Kidney epithelial cell (primary cell): Measurements from ENCODE around the gene CAMTA1. TPM values are rescaled to one million over a fixed set of nuclear protein-coding genes. Genes with fewer than 3 reads are reported as not detected.

Experiments used
- DNase-seq: peaks from one replicate; pipeline ENCODE4 v3.0.0-alpha.2; 2010; ENCODE audit warnings: low read depth
- H3K27me3 ChIP-seq: 2 replicates; pipeline ENCODE4 v1.6.0; 2011; ENCODE audit warnings: low read length; ENCODE audit not compliant: control insufficient read depth, insufficient read depth
- H3K36me3 ChIP-seq: 2 replicates; pipeline ENCODE4 v1.5.1; 2011; ENCODE audit warnings: low read length; ENCODE audit not compliant: control insufficient read depth, insufficient read depth
- H3K4me3 ChIP-seq: 2 replicates; pipeline ENCODE4 v1.5.1; 2011; ENCODE audit warnings: low read depth, mild to moderate bottlenecking, control low read depth, low read length
- total RNA-seq: library from RNA; depleted of rRNA; stranded (reverse); fragments of >200 nt; gene quantifications from 2 replicates; pipeline ENCODE4 v1.2.3, GENCODE V29; 2015
- TF ChIP-seq, protein P1 (sequence below): IDR thresholded peaks from 2 replicates; pipeline ENCODE4 v1.5.1; 2011; ENCODE audit warnings: mild to moderate bottlenecking, moderate library complexity, low read length, control low read depth, inconsistent platforms; ENCODE audit not compliant: insufficient read depth, poor library complexity, severe bottlenecking

The CAMTA1 gene
- total RNA-seq, 1 donor from 2014 or later = 76.5 TPM

DNA sequence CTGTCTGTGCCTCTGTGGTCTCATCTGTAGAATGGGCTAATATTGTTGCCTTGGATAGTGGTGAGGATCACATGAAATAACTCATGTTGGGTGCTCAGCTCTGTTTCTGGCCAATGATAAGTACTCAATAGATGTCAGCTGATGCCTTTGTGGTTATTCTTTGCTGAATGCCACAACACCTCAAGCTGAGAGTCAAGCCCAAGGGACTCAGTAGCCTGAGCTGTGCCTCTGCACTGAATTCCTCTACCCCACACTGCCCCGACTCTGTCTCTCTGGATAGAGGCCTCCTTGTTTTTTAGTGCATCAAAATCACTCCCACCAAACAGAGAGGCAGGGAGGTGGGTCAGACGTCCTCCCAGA, 789.8 kb downstream of the CAMTA1 start:
- TF ChIP-seq, protein P1, sequence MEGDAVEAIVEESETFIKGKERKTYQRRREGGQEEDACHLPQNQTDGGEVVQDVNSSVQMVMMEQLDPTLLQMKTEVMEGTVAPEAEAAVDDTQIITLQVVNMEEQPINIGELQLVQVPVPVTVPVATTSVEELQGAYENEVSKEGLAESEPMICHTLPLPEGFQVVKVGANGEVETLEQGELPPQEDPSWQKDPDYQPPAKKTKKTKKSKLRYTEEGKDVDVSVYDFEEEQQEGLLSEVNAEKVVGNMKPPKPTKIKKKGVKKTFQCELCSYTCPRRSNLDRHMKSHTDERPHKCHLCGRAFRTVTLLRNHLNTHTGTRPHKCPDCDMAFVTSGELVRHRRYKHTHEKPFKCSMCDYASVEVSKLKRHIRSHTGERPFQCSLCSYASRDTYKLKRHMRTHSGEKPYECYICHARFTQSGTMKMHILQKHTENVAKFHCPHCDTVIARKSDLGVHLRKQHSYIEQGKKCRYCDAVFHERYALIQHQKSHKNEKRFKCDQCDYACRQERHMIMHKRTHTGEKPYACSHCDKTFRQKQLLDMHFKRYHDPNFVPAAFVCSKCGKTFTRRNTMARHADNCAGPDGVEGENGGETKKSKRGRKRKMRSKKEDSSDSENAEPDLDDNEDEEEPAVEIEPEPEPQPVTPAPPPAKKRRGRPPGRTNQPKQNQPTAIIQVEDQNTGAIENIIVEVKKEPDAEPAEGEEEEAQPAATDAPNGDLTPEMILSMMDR = no peak
- no peaks in the 10 kb centered on the region for H3K27me3 ChIP-seq
- no peaks in the 10 kb centered on the region for H3K36me3 ChIP-seq
- H3K4me3 ChIP-seq = no peak overlapping the region
- no peak for DNase-seq

DNA sequence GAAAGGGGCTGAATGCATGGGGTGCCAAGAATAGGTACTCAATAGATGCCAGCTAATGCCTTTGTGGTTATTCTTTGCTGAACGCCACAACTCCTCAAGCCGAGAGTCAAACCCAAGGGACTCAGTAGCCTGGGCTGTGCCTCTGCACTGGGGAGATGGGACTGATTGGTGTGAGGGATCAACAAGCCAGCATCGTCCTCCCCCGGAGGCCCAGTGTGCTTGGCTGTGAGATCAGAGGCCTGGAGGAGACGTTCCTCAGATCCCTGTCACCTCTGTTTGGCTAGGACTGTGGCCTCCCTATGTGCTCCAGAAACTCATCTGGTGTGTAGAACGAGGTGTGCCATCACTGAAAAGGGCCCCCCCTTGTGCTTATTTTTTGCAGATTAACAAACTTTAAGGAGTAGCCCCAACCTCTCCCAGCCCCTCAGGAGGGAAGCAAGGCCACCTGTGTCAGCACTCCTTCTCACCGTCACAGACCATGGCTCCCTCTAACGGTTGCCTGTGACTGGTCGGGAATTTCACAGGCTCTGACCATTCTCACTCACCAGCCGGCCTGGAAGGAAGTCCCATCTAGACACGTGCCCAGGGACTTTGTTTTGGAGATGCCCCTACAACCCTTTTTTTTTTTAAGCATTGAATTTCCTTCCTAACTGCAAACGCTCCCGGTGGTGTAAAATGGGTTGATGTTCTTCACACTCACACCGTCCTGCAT, 791.8 kb downstream of the CAMTA1 start:
- H3K27me3 ChIP-seq = no peaks in the 10 kb centered on the region
- H3K4me3 ChIP-seq = no peak overlapping the region
- TF ChIP-seq, protein P1 = peak; percentile 61
- no peaks in the 10 kb centered on the region for H3K36me3 ChIP-seq
- DNase-seq = no peak

DNA sequence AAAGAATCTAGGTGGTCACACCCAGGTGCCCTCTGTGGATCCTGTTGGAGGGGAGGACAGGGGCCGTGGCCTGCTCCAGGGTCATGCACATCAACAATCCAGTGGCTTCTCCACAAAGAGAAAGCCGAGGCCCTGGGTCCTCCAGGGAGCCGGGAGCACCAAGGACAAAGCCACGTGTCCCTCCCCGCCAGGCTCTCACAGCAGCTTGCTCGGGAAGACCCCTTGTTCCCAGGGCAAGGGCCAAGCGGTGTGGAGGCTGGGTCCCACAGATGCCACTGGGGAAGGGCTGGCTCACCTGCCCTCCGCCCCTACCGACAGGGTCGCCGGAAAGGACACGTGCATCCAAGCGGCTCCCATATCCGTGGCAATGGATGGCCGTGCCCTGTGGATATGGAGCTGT, 793.0 kb downstream of the CAMTA1 start:
- Histone ChIP-seq H3K4me3 (no peak overlapping the region), H3K27me3 (no peaks in the 10 kb centered on the region), H3K36me3 (no peaks in the 10 kb centered on the region)
- DNase-seq = no peak
- TF ChIP-seq, protein P1 = no peak

DNA sequence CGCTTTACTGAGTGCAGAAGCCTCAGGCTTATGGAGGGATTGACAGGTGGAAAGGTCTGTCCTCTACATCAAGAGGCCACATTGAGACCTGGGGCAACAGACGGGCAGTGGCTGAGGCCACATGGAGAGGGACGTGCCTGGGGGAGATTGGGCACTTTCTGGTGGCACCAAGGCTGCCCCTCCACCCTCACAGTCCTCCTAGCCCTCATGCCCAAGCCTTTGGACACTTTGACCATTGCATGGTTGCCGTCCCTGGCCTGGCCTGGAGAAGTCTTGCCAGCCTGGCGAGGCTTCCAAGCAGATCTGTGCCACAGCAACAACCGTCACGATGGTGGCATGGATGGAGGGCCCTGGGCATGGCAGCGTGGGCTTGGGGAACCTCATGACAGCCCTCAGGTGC, 793.8 kb downstream of the CAMTA1 start:
- Histone ChIP-seq H3K36me3 (no peaks in the 10 kb centered on the region), H3K4me3 (no peak overlapping the region), H3K27me3 (no peaks in the 10 kb centered on the region)
- no peak for DNase-seq
- TF ChIP-seq, protein P1 = no peak

DNA sequence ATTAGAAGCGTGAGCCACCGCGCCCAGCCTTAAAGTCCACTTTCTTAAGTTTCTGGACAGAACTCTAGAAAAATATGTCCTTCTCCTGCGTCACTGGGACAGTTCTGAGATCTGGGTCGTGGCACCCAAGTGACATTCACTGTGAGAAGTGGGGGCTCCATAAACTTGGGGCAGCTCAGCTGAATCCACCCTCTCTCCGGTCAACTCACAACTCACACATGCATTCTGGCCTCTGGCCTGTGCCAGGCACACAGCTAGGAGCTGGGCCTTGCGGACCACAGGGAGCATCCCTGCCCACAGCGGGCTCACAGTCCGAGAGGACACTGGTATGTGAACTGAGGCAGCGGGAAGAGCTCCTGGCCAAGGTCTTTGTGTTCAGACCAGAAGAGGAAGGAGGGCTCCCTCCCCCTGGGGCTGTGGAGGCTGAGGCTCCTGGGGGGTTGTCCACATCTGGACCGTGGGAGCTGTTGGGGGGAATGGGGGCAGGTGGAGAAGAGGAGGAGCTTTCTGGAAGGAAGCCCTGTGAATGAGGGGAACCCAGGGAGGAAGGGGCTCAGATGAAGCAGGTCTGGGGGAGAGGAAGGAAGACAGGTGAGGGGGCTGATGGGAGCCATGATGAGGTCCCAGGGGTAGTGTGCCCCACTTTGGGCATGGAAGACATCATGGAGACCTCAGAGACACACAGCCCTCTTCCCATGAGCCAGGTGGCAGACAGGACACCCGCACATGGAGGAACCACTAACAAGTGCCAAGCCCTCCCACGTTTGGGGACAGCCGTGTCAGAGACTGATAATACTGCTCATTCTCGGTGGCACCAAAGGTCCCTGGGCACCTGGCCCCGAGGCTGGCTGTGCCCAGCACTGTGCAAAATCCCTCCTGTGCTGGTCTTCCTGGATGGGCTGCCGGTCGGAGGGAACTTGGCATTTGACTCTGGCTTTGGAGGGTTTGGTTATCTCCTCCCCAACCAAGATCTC, 794.9 kb downstream of the CAMTA1 start:
- H3K4me3 ChIP-seq = no peak overlapping the region
- no peak for DNase-seq
- TF ChIP-seq, protein P1 = no peak
- no peaks in the 10 kb centered on the region for H3K27me3 ChIP-seq
- H3K36me3 ChIP-seq = no peaks in the 10 kb centered on the region
